Activated T-helper 2 cell treated with anti-CD3 and anti-CD28 coated beads, Interferon-gamma antibody, Interleukin-2, Interleukin-4, amounts not matched to agents 10 μg/mL and 5 μg/mL and 100 μg/mL, durations not matched to agents 14 hours and 24 hours and 36 hours (primary cell): Measurements from ENCODE around the gene KLRC4. TPM values are rescaled to one million over a fixed set of nuclear protein-coding genes. Genes with fewer than 3 reads are reported as not detected.
"Not testable (repeated sequence)": the region's sequence is repeated elsewhere in the genome, so short reads cannot be mapped to it uniquely, and the experiment has no call there.

Source experiments
- DNase-seq: peaks from one replicate; pipeline ENCODE4 v3.0.0; 2021; ENCODE audit warnings: low spot score
- H3K27ac Mint-ChIP-seq: one replicate; pipeline ENCODE4 v1.8.0; 2021; ENCODE audit warnings: mixed read lengths
- H3K27me3 Mint-ChIP-seq: one replicate; pipeline ENCODE4 v1.8.0; 2021; ENCODE audit warnings: low read depth, mixed read lengths
- H3K36me3 Mint-ChIP-seq: one replicate; pipeline ENCODE4 v1.8.0; 2021; ENCODE audit warnings: low read depth, mixed read lengths
- H3K4me1 Mint-ChIP-seq: one replicate; pipeline ENCODE4 v1.8.0; 2021; ENCODE audit warnings: low read depth, mixed read lengths
- H3K4me3 Mint-ChIP-seq: one replicate; pipeline ENCODE4 v1.8.0; 2021; ENCODE audit warnings: low read depth, mild to moderate bottlenecking, moderate library complexity, mixed read lengths
- H3K9me3 Mint-ChIP-seq: one replicate; pipeline ENCODE4 v1.8.0; 2021; ENCODE audit warnings: mixed read lengths
- intact Hi-C: fragments of 100-400 bp; cut with micrococcal nuclease; formaldehyde crosslinking; loops from one replicate; pipeline ENCODE4 v1.15.1; 2023
- total RNA-seq: library from RNA; stranded (reverse); gene quantifications from 2 replicates; pipeline ENCODE4 v1.2.3, GENCODE V29; 2022

The KLRC4 gene
- not detected in 2 replicates for total RNA-seq

DNA sequence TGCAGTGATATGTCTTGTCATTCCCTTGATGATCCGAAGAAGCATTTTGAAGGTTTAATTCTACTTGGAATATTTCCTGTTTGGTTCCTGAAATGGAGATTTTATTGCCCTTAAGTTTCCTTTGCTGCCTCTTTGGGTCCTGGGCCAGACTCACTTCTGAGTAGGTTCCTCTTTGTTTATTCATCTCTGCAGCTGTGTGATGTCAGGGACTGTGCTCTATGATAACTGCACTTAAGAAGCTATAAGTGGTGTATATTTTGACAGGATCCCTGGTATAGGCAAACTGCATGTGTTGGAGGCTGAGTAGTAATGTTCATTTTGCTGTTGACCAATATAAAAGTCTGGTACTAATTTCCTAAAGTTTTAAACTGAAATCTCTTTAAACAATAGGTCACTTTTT lies at the start of gene KLRC4:
Gene KLRC4, minus strand, starts transcription at position 366 of the 400 bp plus-strand sequence. Its CDS starts 182 bp downstream, at position 184.
- no peaks in the 10 kb centered on the region for H3K4me1 Mint-ChIP-seq
- no peak within 1 kb of the TSS for H3K27ac Mint-ChIP-seq
- intact Hi-C loops: no loop called here
- no peak within 1 kb of the TSS for H3K4me3 Mint-ChIP-seq
- DNase-seq: no peak
- no peaks in the 10 kb centered on the region for H3K9me3 Mint-ChIP-seq
- peaks cover 16% of the 10 kb centered on the region for H3K27me3 Mint-ChIP-seq
- no peaks in the 10 kb centered on the region for H3K36me3 Mint-ChIP-seq

GRCh38 chr12:10457760-10458159 lies 48.2 kb upstream of the KLRC4 start:
- Mint-ChIP-seq H3K27me3 (peaks cover 5% of the 10 kb centered on the region), H3K27ac (no peak overlapping the region), H3K4me1 (no peaks in the 10 kb centered on the region), H3K4me3 (no peak overlapping the region), H3K36me3 (no peaks in the 10 kb centered on the region), H3K9me3 (peaks cover 47% of the 10 kb centered on the region)
- no peak for DNase-seq
- intact Hi-C loops: no loop called here

- Mint-ChIP-seq H3K4me1 (no peaks in the 10 kb centered on the region), H3K4me3 (no peak overlapping the region), H3K36me3 (no peaks in the 10 kb centered on the region), H3K27me3 (peaks cover 5% of the 10 kb centered on the region), H3K9me3 (peaks cover 39% of the 10 kb centered on the region), H3K27ac (no peak overlapping the region)
- intact Hi-C loops: no loop called here
- DNase-seq: no peak
Measured at GRCh38 chr12:10456856-10457255, 47.3 kb upstream of the KLRC4 start.

DNA sequence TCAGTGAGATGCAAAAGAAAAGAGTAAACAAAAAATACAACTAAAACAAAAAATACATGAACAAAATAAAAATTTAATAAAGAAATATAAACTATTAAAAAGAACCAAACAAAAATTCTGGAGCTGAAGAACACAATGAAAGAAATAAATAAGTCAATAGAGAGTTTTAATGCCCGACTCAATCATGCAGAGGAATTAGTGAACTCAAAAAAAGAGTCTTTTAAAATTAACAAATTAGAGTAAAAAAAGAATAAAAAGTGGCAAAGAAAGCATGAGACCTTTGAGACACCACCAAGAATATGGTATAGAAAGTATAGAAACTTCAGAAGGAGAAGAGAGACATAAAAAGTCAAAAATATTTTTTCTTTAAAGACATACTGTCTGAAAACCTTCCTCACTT lies 46.2 kb upstream of the KLRC4 start:
- H3K27ac Mint-ChIP-seq: no peak overlapping the region
- no peaks in the 10 kb centered on the region for H3K4me1 Mint-ChIP-seq
- DNase-seq: no peak
- H3K27me3 Mint-ChIP-seq: peaks cover 8% of the 10 kb centered on the region
- intact Hi-C loops: no loop called here
- no peak overlapping the region for H3K4me3 Mint-ChIP-seq
- H3K9me3 Mint-ChIP-seq: peaks cover 37% of the 10 kb centered on the region
- H3K36me3 Mint-ChIP-seq: no peaks in the 10 kb centered on the region

DNA sequence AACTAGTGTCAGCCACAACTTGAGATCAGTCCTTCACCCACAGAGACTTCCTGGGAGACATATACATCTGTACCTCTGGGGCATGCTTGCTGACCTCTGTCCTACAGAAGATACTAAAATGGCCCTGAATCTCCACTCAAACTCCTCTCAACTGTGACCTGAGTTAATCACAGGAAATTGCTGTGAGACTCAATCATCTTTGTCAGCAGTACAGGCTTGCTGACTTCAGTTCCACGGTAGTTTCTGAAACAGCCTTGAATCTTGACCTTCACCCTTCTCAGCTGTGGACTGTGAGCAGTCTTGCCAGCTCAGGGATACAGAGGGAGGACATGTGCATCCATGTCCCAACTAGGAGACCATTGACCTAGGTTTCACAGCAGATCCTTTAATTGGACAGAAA lies 45.0 kb upstream of the KLRC4 start:
- Mint-ChIP-seq H3K9me3 (peaks cover 33% of the 10 kb centered on the region), H3K4me3 (no peak overlapping the region), H3K27me3 (peaks cover 9% of the 10 kb centered on the region), H3K4me1 (no peaks in the 10 kb centered on the region), H3K27ac (no peak overlapping the region), H3K36me3 (no peaks in the 10 kb centered on the region)
- DNase-seq: no peak
- intact Hi-C loops: no loop called here

DNA sequence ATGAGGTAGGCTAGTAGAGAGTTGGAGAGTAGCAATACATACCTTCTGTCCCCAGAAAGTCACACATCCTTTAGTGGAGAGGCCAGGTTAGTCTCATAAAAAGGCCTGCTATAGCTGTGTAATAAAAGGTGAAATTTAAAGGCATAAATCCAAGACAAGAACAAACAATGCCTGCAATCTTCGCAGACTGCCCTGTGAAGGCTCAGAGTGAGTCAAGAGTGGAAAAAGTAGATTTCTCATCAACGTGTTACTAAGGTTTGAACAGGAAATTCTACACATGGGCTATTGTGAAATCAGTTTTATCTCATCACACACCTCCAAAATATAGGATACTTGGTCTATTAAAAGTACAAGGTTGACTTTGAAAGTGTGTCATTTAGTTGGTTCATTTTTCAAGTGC lies 43.6 kb upstream of the KLRC4 start, which contains the start of gene KLRC1:
Gene KLRC1, minus strand, starts transcription at position 222 of the 400 bp plus-strand sequence. CDS start 2,221 bp downstream, outside the sequence.
- DNase-seq: no peak
- Mint-ChIP-seq H3K4me3 (no peak within 1 kb of the TSS), H3K36me3 (no peaks in the 10 kb centered on the region), H3K27ac (no peak within 1 kb of the TSS), H3K27me3 (peaks cover 9% of the 10 kb centered on the region), H3K4me1 (no peaks in the 10 kb centered on the region), H3K9me3 (peaks cover 27% of the 10 kb centered on the region)
- intact Hi-C loops: no loop called here

DNA sequence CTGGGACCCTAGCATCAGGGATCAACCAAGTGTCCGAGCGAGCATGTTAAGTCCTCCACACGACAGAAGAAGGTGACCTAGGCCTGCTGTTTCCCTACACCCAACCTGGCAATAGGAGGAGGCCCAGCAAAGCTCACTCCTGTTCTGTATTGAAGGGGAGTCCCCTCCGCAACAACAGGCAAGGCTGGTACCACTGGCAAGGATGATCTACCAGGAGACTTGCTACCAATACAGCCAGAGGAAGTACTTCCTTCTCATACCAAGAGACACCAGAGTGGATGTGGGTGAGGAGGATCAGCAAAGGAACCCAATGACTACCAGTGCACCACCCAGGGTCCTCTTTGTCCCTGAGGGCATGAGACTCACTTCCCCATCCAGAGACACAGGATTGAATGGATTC lies 38.7 kb upstream of the KLRC4 start:
- no peak overlapping the region for H3K4me3 Mint-ChIP-seq
- intact Hi-C loops: no loop called here
- H3K36me3 Mint-ChIP-seq: no peaks in the 10 kb centered on the region
- H3K4me1 Mint-ChIP-seq: no peaks in the 10 kb centered on the region
- H3K27ac Mint-ChIP-seq: no peak overlapping the region
- H3K9me3 Mint-ChIP-seq: no peaks in the 10 kb centered on the region
- peaks cover 6% of the 10 kb centered on the region for H3K27me3 Mint-ChIP-seq
- DNase-seq: no peak

DNA sequence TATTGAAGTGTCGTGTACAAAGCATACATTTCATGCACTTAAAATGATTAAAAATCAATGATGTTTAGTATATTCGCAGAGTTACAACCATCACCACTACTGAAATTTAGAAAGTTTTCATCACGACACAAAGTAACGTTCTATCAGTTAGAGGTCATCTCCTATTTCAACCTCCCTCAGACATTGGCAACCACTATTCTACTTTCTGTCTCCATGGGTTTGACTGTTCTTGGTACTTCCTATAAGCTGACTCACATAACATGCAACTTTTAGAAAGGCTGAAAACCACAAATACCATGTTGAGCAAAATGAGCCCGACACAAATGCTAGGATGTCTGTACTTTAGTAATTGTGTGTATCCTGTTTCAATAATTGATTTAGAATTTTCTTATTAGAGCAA lies 36.5 kb upstream of the KLRC4 start:
- H3K9me3 Mint-ChIP-seq, H3K36me3 Mint-ChIP-seq, H3K27ac Mint-ChIP-seq, H3K4me3 Mint-ChIP-seq, H3K27me3 Mint-ChIP-seq, DNase-seq, H3K4me1 Mint-ChIP-seq, intact Hi-C loops: not testable (repeated sequence)

- H3K27me3 Mint-ChIP-seq, H3K4me3 Mint-ChIP-seq, H3K27ac Mint-ChIP-seq, intact Hi-C loops, H3K36me3 Mint-ChIP-seq, H3K4me1 Mint-ChIP-seq, H3K9me3 Mint-ChIP-seq, DNase-seq: not testable (repeated sequence)
Measured at GRCh38 chr12:10441144-10441543, 31.6 kb upstream of the KLRC4 start.

GRCh38 chr12:10439608-10440274 lies 30.2 kb upstream of the KLRC4 start:
- H3K27ac Mint-ChIP-seq, H3K36me3 Mint-ChIP-seq, H3K4me3 Mint-ChIP-seq, H3K27me3 Mint-ChIP-seq, H3K9me3 Mint-ChIP-seq, DNase-seq, H3K4me1 Mint-ChIP-seq, intact Hi-C loops: not testable (repeated sequence)

GRCh38 chr12:10437601-10438000 lies 28.0 kb upstream of the KLRC4 start:
- H3K36me3 Mint-ChIP-seq, DNase-seq, H3K9me3 Mint-ChIP-seq, H3K27me3 Mint-ChIP-seq, H3K27ac Mint-ChIP-seq, intact Hi-C loops, H3K4me3 Mint-ChIP-seq, H3K4me1 Mint-ChIP-seq: not testable (repeated sequence)

DNA sequence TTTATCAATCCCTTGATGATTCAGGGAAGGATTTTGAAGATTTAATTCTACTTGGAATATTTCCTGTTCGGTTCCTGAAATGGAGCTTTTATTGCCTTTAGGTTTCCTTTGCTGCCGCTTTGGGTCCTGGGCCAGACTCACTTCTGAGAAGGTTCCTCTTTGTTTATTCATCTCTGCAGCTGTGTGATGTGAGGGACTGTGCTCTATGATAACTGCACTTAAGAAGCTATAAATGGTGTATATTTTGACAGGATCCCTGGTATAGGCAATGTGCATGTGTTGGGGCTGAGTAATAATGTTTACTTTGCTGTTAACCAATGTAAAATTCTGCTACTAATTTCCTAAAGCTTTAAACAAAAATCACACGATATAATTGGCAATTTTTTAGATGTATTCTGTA lies 26.3 kb upstream of the KLRC4 start, which contains the start of gene KLRC2:
Gene KLRC2, minus strand, starts transcription at position 195 of the 400 bp plus-strand sequence. Its CDS starts 24 bp downstream, at position 171.
- H3K4me1 Mint-ChIP-seq, H3K9me3 Mint-ChIP-seq, H3K27ac Mint-ChIP-seq, DNase-seq, H3K27me3 Mint-ChIP-seq, H3K36me3 Mint-ChIP-seq, intact Hi-C loops, H3K4me3 Mint-ChIP-seq: not testable (repeated sequence)

- intact Hi-C loops, DNase-seq, H3K9me3 Mint-ChIP-seq, H3K27ac Mint-ChIP-seq, H3K4me1 Mint-ChIP-seq, H3K4me3 Mint-ChIP-seq, H3K27me3 Mint-ChIP-seq, H3K36me3 Mint-ChIP-seq: not testable (repeated sequence)
Measured at GRCh38 chr12:10430623-10431022, 21.1 kb upstream of the KLRC4 start.

- DNase-seq, H3K27ac Mint-ChIP-seq, H3K27me3 Mint-ChIP-seq, H3K4me1 Mint-ChIP-seq, H3K4me3 Mint-ChIP-seq, H3K9me3 Mint-ChIP-seq, intact Hi-C loops, H3K36me3 Mint-ChIP-seq: not testable (repeated sequence)
Measured at GRCh38 chr12:10425938-10426337, 16.4 kb upstream of the KLRC4 start.
